Activated T-cell treated with anti-CD3 and anti-CD28 coated beads, Interleukin-2, amount 50 U/mL, for 72 hours (primary cell): ENCODE results near the gene HIC1. TPM values are rescaled to one million over a fixed set of nuclear protein-coding genes. Genes with fewer than 3 reads are reported as not detected.
A peak's percentile ranks its signal among the peaks of the same experiment; 100 is the strongest.
"Not testable (repeated sequence)": the region's sequence is repeated elsewhere in the genome, so short reads cannot be mapped to it uniquely, and the experiment has no call there.

Source experiments
- ATAC-seq, 2 donors: fragments of 150-1000 bp; cut with Tn5 transposase; replicated peaks in 1 of 2; 2 replicates each; pipeline ENCODE4 v1.10.0; 2021; ENCODE audit warnings: moderate library complexity in 2 of 2, mild to moderate bottlenecking in 1 of 2
- DNase-seq, 2 donors: peaks; one replicate each; pipeline ENCODE4 v3.0.0; 2021 to 2022; ENCODE audit warnings: mixed read lengths in 1 of 2
- H3K27ac Mint-ChIP-seq: one replicate; pipeline ENCODE4 v1.8.0; 2022; ENCODE audit warnings: mild to moderate bottlenecking, moderate library complexity, mixed read lengths
- H3K27me3 Mint-ChIP-seq: one replicate; pipeline ENCODE4 v1.8.0; 2022; ENCODE audit warnings: low read depth, mixed read lengths
- H3K36me3 Mint-ChIP-seq, 2 donors: one replicate each; pipeline ENCODE4 v1.8.0; 2022; ENCODE audit warnings: mixed read lengths in 2 of 2, mild to moderate bottlenecking in 1 of 2; ENCODE audit not compliant: insufficient read depth in 2 of 2
- H3K4me1 Mint-ChIP-seq: one replicate; pipeline ENCODE4 v1.8.0; 2022; ENCODE audit warnings: low read depth, mixed read lengths
- H3K4me3 Mint-ChIP-seq, 2 donors: one replicate each; pipeline ENCODE4 v1.8.0; 2022; ENCODE audit warnings: mild to moderate bottlenecking in 2 of 2, mixed read lengths in 2 of 2, moderate library complexity in 2 of 2
- H3K9me3 Mint-ChIP-seq, 2 donors: one replicate each; pipeline ENCODE4 v1.8.0; 2022; ENCODE audit warnings: mixed read lengths in 2 of 2
- total RNA-seq, 2 donors: library from RNA; stranded (reverse); gene quantifications; one replicate each; pipeline ENCODE4 v1.2.3, GENCODE V29; 2022

Gene HIC1
- 10 to 100 TPM; 11.7 to 21.4 TPM for total RNA-seq

GRCh38 chr17:2054512-2055291 lies at the start of gene HIC1:
Gene HIC1 (plus strand): TSS chr17:2055103. CDS start chr17:2056691, 1,588 bp downstream.
- Mint-ChIP-seq H3K4me1 (peaks cover 17% of the 10 kb centered on the region), H3K4me3 (peak within 1 kb of the TSS; percentile 83 to 88), H3K9me3 (no peaks in the 10 kb centered on the region), H3K27ac (peak within 1 kb of the TSS; percentile 49), H3K36me3 (peaks cover 3 to 4% of the 10 kb centered on the region in 2 donors), H3K27me3 (peaks cover 14% of the 10 kb centered on the region)
- ATAC-seq (peak; percentile 60 to 61), DNase-seq (peak; percentile 84 to 91)

DNA sequence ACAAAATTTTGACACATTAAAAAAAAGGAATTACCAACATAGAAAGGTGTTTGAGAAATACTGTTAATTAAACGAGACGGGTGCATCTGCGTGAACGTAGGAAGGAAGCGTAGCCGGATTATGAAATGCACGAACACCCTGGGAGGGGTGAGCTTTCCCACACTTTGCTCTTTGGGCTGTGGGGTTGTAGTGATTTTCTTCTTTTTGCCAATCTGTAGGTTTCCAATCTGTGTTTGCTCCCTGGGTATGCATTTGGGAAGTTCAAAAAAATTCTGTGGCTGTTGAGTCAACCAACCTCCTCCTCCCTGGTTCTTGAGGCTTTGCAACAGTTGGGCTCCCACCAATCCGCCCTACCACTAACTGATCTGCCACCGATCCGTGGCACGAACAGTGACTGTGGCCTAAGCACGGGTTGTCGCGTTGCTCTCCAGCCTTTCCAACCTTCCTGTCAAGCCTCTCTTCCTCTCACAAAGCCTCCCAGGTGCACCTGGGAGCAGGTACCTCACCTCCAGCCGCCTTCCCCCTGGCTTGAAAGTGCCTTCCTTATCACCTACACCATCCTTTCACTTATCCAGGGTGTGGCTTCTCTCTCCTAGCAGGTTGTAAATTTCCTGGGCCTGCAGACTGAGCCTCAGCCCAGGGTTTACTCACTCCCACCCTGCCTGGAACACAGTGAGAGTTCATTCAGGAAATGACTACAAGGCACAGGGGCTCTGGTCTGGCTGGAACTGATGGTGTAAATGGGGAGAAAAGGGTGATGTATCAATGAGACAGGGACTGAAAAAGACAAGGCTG lies 46.4 kb upstream of the HIC1 start:
- ATAC-seq (no peak), DNase-seq (no peak)
- no peaks in the 10 kb centered on the region for H3K9me3 Mint-ChIP-seq
- no peaks in the 10 kb centered on the region for H3K27me3 Mint-ChIP-seq
- no peaks in the 10 kb centered on the region for H3K4me1 Mint-ChIP-seq
- no peak overlapping the region for H3K27ac Mint-ChIP-seq
- H3K4me3 Mint-ChIP-seq, result no peak overlapping the region
- no peaks in the 10 kb centered on the region for H3K36me3 Mint-ChIP-seq

DNA sequence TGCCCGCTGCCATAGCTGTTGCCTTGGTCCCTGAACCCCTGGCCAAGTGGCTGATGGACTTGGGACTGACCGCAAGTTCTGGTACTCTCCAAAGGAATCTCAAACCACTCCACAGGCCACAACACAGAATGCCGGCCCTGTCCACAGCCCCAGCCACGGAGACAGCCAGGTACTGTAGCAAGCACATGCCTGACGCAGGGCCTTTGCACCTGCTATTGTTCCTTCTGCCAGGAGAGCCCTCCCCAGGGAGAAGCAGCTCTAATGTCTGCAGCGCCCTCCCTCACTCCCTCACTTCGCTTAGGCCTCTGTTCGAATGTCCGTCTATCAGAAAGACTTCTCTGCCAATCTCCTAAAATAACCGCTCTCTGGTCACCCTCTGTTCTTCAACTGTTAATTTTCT lies 45.2 kb upstream of the HIC1 start:
- Mint-ChIP-seq H3K4me3 (no peak overlapping the region), H3K27me3 (no peaks in the 10 kb centered on the region), H3K4me1 (no peaks in the 10 kb centered on the region), H3K9me3 (no peaks in the 10 kb centered on the region), H3K36me3 (peaks cover 0 to 4% of the 10 kb centered on the region in 2 donors), H3K27ac (no peak overlapping the region)
- no peak for ATAC-seq
- no peak for DNase-seq

GRCh38 chr17:2011411-2012371 lies 43.2 kb upstream of the HIC1 start:
- ATAC-seq (no peak), DNase-seq (no peak)
- H3K36me3 Mint-ChIP-seq, result peaks cover 0 to 4% of the 10 kb centered on the region in 2 donors
- H3K9me3 Mint-ChIP-seq, result no peaks in the 10 kb centered on the region
- H3K4me1 Mint-ChIP-seq, result no peaks in the 10 kb centered on the region
- no peak overlapping the region for H3K27ac Mint-ChIP-seq
- no peaks in the 10 kb centered on the region for H3K27me3 Mint-ChIP-seq
- H3K4me3 Mint-ChIP-seq, result no peak overlapping the region

DNA sequence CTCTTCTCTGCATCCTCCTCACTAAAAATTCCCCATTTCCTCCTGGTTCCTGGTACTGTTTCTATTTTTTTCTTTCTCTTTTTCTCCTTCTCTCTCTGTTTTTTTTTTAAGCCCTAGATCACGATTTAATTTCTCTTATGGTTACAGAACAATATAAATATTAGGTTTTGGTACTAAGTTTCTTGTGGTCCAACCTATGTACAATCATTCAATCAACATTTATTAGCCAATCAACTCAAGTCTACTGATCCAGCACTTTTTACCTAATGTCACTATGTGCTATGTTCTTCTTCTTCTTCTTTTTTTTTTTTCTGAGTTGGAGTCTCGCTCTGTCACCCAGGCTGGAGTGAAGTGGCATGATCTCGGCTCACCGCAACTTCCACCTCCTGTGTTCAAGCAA lies 42.4 kb upstream of the HIC1 start:
- H3K9me3 Mint-ChIP-seq, result no peaks in the 10 kb centered on the region
- no peak for DNase-seq
- H3K36me3 Mint-ChIP-seq, result peaks cover 0 to 4% of the 10 kb centered on the region in 2 donors
- peak overlapping the region; percentile 27 for H3K27ac Mint-ChIP-seq
- no peaks in the 10 kb centered on the region for H3K4me1 Mint-ChIP-seq
- H3K4me3 Mint-ChIP-seq, result no peak overlapping the region
- no peak for ATAC-seq
- no peaks in the 10 kb centered on the region for H3K27me3 Mint-ChIP-seq

GRCh38 chr17:2013220-2013993 lies 41.5 kb upstream of the HIC1 start:
- H3K36me3 Mint-ChIP-seq, DNase-seq, H3K4me1 Mint-ChIP-seq, ATAC-seq, H3K27me3 Mint-ChIP-seq, H3K9me3 Mint-ChIP-seq, H3K27ac Mint-ChIP-seq, H3K4me3 Mint-ChIP-seq: not testable (repeated sequence)

DNA sequence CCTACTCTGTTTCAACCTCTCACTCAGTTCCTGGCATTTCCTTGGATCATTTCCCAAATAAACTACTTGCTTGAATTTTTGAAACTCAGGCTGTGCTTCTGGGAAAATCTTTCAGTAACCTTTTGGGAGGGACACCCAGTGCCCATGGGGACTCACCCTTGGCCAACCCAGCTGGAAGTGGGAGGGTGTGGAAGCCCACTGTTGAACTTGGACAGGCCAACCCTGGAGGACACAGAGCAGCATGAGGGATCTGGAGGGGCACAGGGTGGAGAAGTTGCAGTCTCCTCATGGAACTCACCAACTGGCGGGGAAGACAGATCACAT lies 40.9 kb upstream of the HIC1 start:
- Mint-ChIP-seq H3K4me3 (no peak overlapping the region), H3K4me1 (peaks cover 8% of the 10 kb centered on the region), H3K27ac (no peak overlapping the region), H3K36me3 (peaks cover 0 to 4% of the 10 kb centered on the region in 2 donors), H3K27me3 (peaks cover 9% of the 10 kb centered on the region), H3K9me3 (no peaks in the 10 kb centered on the region)
- no peak for ATAC-seq
- DNase-seq, result no peak

- no peaks in the 10 kb centered on the region for H3K9me3 Mint-ChIP-seq
- no peak overlapping the region for H3K4me3 Mint-ChIP-seq
- ATAC-seq, result no peak
- H3K27me3 Mint-ChIP-seq, result peaks cover 23% of the 10 kb centered on the region
- no peak for DNase-seq
- peaks cover 0 to 4% of the 10 kb centered on the region in 2 donors for H3K36me3 Mint-ChIP-seq
- no peak overlapping the region for H3K27ac Mint-ChIP-seq
- peaks cover 8% of the 10 kb centered on the region for H3K4me1 Mint-ChIP-seq
Observed at GRCh38 chr17:2015314-2015713, 39.6 kb upstream of the HIC1 start.

DNA sequence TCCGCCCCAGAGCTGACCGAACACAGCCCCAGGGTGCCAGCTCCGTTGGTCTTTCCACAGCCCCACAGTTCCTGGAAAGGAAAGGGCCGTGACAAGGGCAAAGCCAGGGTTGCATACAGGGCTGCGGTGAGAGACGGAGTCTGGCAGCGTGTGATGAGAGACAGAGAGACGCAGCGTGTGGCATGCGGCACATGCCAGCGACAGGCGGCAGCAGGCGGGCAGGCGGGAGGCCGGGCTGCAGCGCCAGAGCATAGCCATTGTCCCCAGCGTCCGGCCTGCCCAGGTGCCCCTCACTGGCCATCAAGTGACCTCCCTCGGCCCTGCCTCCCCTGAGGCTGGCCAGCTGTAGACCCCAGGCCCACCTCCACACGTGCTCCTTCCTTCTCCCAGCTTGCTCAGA lies 38.4 kb upstream of the HIC1 start:
- ATAC-seq (no peak), DNase-seq (no peak)
- Mint-ChIP-seq H3K27me3 (peaks cover 31% of the 10 kb centered on the region), H3K9me3 (no peaks in the 10 kb centered on the region), H3K36me3 (peaks cover 0 to 4% of the 10 kb centered on the region in 2 donors), H3K4me1 (peaks cover 8% of the 10 kb centered on the region), H3K4me3 (no peak overlapping the region), H3K27ac (no peak overlapping the region)

DNA sequence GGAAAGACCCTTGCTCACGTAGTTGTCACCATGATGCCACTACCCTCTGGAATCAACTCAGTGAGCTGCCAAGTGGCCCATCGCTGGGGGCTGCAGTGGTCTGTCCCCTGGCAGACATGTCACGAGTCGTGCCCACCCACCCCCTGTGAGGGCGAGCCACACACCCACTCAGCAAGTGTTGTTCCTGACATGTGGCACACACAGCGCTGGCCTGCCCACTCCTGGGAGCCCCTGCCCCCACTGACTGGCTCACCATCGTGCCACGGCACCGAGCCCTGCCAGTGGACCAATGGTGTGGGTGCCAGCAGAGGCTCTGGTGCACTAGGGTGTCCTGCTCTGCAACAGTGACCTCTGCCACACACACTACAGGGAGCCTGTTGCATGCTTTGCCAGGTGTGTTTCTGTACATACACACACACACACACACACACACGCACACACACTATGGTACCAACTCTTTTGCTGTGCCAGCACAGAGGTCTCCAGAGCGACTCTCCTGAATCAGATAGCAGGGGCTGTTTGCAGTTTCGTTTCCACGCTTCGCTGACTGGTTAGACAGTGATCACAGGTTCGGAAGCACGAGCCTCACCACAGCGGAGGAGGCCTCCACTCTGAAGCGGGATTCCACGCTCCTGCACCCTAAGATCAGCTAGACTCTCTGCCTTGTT lies 37.5 kb upstream of the HIC1 start:
- Mint-ChIP-seq H3K27me3 (peaks cover 31% of the 10 kb centered on the region), H3K9me3 (no peaks in the 10 kb centered on the region), H3K36me3 (peaks cover 0 to 4% of the 10 kb centered on the region in 2 donors), H3K4me1 (peaks cover 8% of the 10 kb centered on the region), H3K4me3 (no peak overlapping the region), H3K27ac (no peak overlapping the region)
- DNase-seq (no peak), ATAC-seq (no peak)

DNA sequence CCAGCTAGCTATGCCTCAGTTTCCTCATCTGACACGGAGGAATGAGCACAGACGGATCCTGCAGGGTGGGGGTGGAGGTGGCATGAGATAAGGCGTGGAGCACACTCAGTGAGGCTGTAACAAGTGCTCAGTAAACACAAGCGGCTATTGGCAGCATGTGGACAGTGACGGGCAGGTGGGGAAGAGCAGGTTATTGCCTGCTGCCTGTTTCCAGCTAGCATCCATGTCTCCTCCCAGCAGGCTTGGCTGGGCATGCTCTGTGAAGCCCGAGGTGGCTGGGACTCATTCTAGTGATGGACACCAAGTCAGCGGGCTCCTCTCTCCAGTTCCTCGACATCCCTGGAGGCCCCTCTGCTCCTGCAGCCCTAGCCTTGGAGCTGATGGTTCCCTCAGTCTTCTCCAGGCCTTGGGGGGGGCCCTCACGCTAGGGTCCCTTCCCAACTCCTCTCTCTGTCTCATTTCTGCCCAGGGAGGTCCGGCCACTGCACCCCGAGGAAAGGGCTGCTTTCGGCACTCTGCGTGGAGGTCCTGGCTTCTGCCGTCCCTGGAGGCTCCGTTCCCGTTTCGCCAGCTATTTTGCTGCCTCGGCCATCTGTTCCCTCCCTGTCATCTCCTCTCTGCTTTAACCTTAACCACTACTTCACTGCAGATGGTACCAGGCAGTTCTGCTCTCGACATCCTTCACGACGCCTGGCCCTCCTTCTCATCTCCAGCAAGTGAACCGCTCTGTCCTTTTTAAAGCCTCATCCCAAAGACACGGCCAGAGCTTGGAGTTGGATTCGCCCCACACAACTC lies 36.0 kb upstream of the HIC1 start:
- no peak for ATAC-seq
- Mint-ChIP-seq H3K4me1 (peaks cover 8% of the 10 kb centered on the region), H3K27me3 (peaks cover 31% of the 10 kb centered on the region)

More for the DNA sequence above, 36.0 kb upstream of the HIC1 start:
- Mint-ChIP-seq H3K27ac (no peak overlapping the region), H3K4me3 (no peak overlapping the region), H3K36me3 (peaks cover 0 to 2% of the 10 kb centered on the region in 2 donors), H3K9me3 (no peaks in the 10 kb centered on the region)
- DNase-seq, result no peak
